WTC11 (cell line): ENCODE results near the gene TTC28. TPM values are rescaled to one million over a fixed set of nuclear protein-coding genes. Genes with fewer than 3 reads are reported as not detected.

ENCODE experiments used
- ATAC-seq: fragments of 200-7000 bp; cut with Tn5 transposase; 2 replicates; pipeline ENCODE4 v1.10.0; 2021; ENCODE audit warnings: mild to moderate bottlenecking, moderate library complexity
- CTCF ChIA-PET: fragments of 300-600 bp; sonication (Branson Sonifier 250); formaldehyde crosslinking; loops from one replicate; lab custom pipeline; 2021; ENCODE audit warnings: antibody characterized with exemption; lab: Charles Lee
- POLR2A ChIA-PET: fragments of 350-600 bp; sonication (Branson Sonifier 250); formaldehyde crosslinking; loops from one replicate; lab custom pipeline; 2021; ENCODE audit warnings: antibody characterized with exemption; lab: Charles Lee
- DNase-seq: peaks from one replicate; pipeline ENCODE4 v3.0.0; 2021; ENCODE audit warnings: low spot score
- H3K27ac Mint-ChIP-seq: 2 replicates; pipeline ENCODE4 v1.8.0; 2021; ENCODE audit warnings: mixed read lengths
- H3K27me3 Mint-ChIP-seq: 2 replicates; pipeline ENCODE4 v1.8.0; 2021; ENCODE audit warnings: low read depth, mild to moderate bottlenecking, moderate library complexity, mixed read lengths
- H3K36me3 Mint-ChIP-seq: 2 replicates; pipeline ENCODE4 v1.8.0; 2021; ENCODE audit warnings: mixed read lengths
- H3K4me1 Mint-ChIP-seq: 2 replicates; pipeline ENCODE4 v1.8.0; 2022; ENCODE audit warnings: mixed read lengths
- H3K4me3 Mint-ChIP-seq: 2 replicates; pipeline ENCODE4 v1.8.0; 2021; ENCODE audit warnings: mild to moderate bottlenecking, moderate library complexity, mixed read lengths
- H3K9me3 Mint-ChIP-seq: 2 replicates; pipeline ENCODE4 v1.8.0; 2021; ENCODE audit warnings: mixed read lengths
- ATF2 ChIP-seq: sonication (generic); formaldehyde crosslinking; IDR thresholded peaks from 2 replicates; pipeline ENCODE4 v1.8.1; 2022; ENCODE audit warnings: low read depth, missing genetic modification reagents, borderline replicate concordance
- CREM ChIP-seq: sonication (generic); formaldehyde crosslinking; IDR thresholded peaks from 2 replicates; pipeline ENCODE4 v1.8.1; 2022; ENCODE audit warnings: mild to moderate bottlenecking, missing genetic modification reagents, moderate library complexity
- CTCF ChIP-seq: fragments of 200-600 bp; IDR thresholded peaks from 2 replicates; pipeline ENCODE4 v1.8.0; 2022; ENCODE audit warnings: antibody characterized with exemption
- ELF4 ChIP-seq: sonication (generic); formaldehyde crosslinking; IDR thresholded peaks from 2 replicates; pipeline ENCODE4 v1.8.1; 2022; ENCODE audit warnings: low read depth, mild to moderate bottlenecking, moderate library complexity, missing genetic modification reagents
- EMX1 ChIP-seq: fragments of 250-450 bp; sonication (Bioruptor Pico); IDR thresholded peaks from 2 replicates; pipeline ENCODE4 v1.8.0; 2021; ENCODE audit warnings: mild to moderate bottlenecking
- JAZF1 ChIP-seq: fragments of 250-450 bp; sonication (Bioruptor Pico); IDR thresholded peaks from 2 replicates; pipeline ENCODE4 v1.9.0; 2021; ENCODE audit warnings: moderate library complexity, mild to moderate bottlenecking, inconsistent platforms
- PRRX2 ChIP-seq: fragments of 250-450 bp; sonication (Bioruptor Pico); IDR thresholded peaks from 2 replicates; pipeline ENCODE4 v1.8.0; 2021; ENCODE audit warnings: mild to moderate bottlenecking
- ZBTB21 ChIP-seq: sonication (generic); formaldehyde crosslinking; IDR thresholded peaks from 2 replicates; pipeline ENCODE4 v1.8.1; 2023; ENCODE audit warnings: mild to moderate bottlenecking, missing genetic modification reagents, borderline replicate concordance
- ZNF121 ChIP-seq: sonication (generic); formaldehyde crosslinking; IDR thresholded peaks from 2 replicates; pipeline ENCODE4 v1.8.0; 2023; ENCODE audit warnings: missing genetic modification reagents
- ZNF219 ChIP-seq: sonication (generic); formaldehyde crosslinking; IDR thresholded peaks from 2 replicates; pipeline ENCODE4 v1.8.0; 2023; ENCODE audit warnings: missing genetic modification reagents, mild to moderate bottlenecking, borderline replicate concordance
- ZNF263 ChIP-seq: sonication (generic); formaldehyde crosslinking; IDR thresholded peaks from 2 replicates; pipeline ENCODE4 v1.8.1; 2022; ENCODE audit warnings: low read depth, mild to moderate bottlenecking, moderate library complexity, missing genetic modification reagents
- ZNF396 ChIP-seq: fragments of 250-450 bp; sonication (Bioruptor Pico); IDR thresholded peaks from 2 replicates; pipeline ENCODE4 v1.8.0; 2021; ENCODE audit warnings: mild to moderate bottlenecking, moderate library complexity, borderline replicate concordance
- ZSCAN18 ChIP-seq: fragments of 250-450 bp; sonication (Bioruptor Pico); IDR thresholded peaks from 2 replicates; pipeline ENCODE4 v2.1.2; 2022; ENCODE audit warnings: mild to moderate bottlenecking, moderate library complexity
- total RNA-seq: library from RNA; stranded (reverse); gene quantifications from 3 replicates; pipeline ENCODE4 v1.2.3, GENCODE V29; 2021
- TF ChIP-seq, protein P1 (sequence below): sonication (generic); formaldehyde crosslinking; IDR thresholded peaks from 2 replicates; pipeline ENCODE4 v1.8.1; 2023; ENCODE audit warnings: mild to moderate bottlenecking, missing genetic modification reagents
- TF ChIP-seq, protein P2 (sequence below): sonication (generic); formaldehyde crosslinking; IDR thresholded peaks from 2 replicates; pipeline ENCODE4 v1.8.0; 2023; ENCODE audit warnings: missing genetic modification reagents, mild to moderate bottlenecking, borderline replicate concordance

The TTC28 gene
- total RNA-seq, 1 experiment from 2014 or later = 13.0 TPM

GRCh38 chr22:28019881-28020861 is 659.5 kb downstream of the TTC28 start:
- no peaks in the 10 kb centered on the region for H3K36me3 Mint-ChIP-seq
- no peak overlapping the region for H3K4me3 Mint-ChIP-seq
- peak overlapping the region; percentile 80 for H3K27ac Mint-ChIP-seq
- ChIA-PET CTCF (interaction anchor here (0.5 to 4.9 kb wide), 47 partner anchors 9 to 579 kb away, joined by 3 to 52 read pairs (median 4); partner anchors contain the start of gene PITPNB), POLR2A (interaction anchor here (0.5 to 1.1 kb wide), 4 partner anchors 423 to 828 kb away, joined by 3 read pairs; no protein-coding TSS in a partner anchor)
- no peaks in the 10 kb centered on the region for H3K9me3 Mint-ChIP-seq
- H3K4me1 Mint-ChIP-seq = peaks cover 8% of the 10 kb centered on the region
- ATAC-seq (peak; percentile 91), DNase-seq (peak; percentile 89)
- H3K27me3 Mint-ChIP-seq = no peaks in the 10 kb centered on the region
- TF ChIP-seq CTCF = peak; percentile 94
- TF ChIP-seq ZSCAN18 (CRISPR knock-in tag) = no peak

DNA sequence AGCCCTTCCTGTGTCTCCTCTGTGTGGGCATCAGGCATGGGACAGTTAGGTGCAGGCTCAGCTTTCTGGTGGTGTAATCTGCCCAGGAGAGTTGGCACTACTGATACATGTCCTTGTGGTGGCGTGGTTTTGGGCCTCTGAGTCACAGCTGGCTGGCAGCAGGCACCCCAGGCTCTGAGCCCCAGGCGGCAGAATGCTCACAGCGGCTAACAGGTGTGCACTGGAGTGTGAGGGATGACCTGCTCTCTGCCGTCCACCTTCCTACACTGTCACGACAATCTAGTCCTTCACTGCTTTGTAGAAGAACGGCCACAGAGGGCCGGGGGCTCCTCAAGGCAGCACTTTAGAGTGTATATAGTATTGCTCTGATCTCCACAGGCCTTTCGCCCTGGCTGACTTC is 660.3 kb downstream of the TTC28 start:
- H3K27me3 Mint-ChIP-seq = no peaks in the 10 kb centered on the region
- H3K36me3 Mint-ChIP-seq = no peaks in the 10 kb centered on the region
- ChIA-PET CTCF (interaction anchor here (0.7 to 4.9 kb wide), 16 partner anchors 10 to 485 kb away, joined by 3 to 52 read pairs (median 6); no protein-coding TSS in a partner anchor), POLR2A (interaction anchor here (0.6 kb wide), 1 partner anchor 829 kb away, joined by 3 read pairs; no protein-coding TSS in a partner anchor)
- ATAC-seq = no peak
- no peak for DNase-seq
- peaks cover 8% of the 10 kb centered on the region for H3K4me1 Mint-ChIP-seq
- H3K27ac Mint-ChIP-seq = no peak overlapping the region
- H3K4me3 Mint-ChIP-seq = no peak overlapping the region
- H3K9me3 Mint-ChIP-seq = no peaks in the 10 kb centered on the region
- TF ChIP-seq PRRX2 (no peak), ZNF121 (CRISPR knock-in tag) (no peak), CTCF (no peak), ATF2 (CRISPR knock-in tag) (no peak), EMX1 (no peak), ZNF219 (CRISPR knock-in tag) (no peak), CREM (CRISPR knock-in tag) (no peak), ZNF396 (CRISPR knock-in tag) (no peak), JAZF1 (CRISPR knock-in tag) (no peak), ZNF263 (no peak), ELF4 (CRISPR knock-in tag) (no peak), ZBTB21 (CRISPR knock-in tag) (no peak)
- TF ChIP-seq, protein P1, sequence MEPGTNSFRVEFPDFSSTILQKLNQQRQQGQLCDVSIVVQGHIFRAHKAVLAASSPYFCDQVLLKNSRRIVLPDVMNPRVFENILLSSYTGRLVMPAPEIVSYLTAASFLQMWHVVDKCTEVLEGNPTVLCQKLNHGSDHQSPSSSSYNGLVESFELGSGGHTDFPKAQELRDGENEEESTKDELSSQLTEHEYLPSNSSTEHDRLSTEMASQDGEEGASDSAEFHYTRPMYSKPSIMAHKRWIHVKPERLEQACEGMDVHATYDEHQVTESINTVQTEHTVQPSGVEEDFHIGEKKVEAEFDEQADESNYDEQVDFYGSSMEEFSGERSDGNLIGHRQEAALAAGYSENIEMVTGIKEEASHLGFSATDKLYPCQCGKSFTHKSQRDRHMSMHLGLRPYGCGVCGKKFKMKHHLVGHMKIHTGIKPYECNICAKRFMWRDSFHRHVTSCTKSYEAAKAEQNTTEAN = no peak
- TF ChIP-seq, protein P2, sequence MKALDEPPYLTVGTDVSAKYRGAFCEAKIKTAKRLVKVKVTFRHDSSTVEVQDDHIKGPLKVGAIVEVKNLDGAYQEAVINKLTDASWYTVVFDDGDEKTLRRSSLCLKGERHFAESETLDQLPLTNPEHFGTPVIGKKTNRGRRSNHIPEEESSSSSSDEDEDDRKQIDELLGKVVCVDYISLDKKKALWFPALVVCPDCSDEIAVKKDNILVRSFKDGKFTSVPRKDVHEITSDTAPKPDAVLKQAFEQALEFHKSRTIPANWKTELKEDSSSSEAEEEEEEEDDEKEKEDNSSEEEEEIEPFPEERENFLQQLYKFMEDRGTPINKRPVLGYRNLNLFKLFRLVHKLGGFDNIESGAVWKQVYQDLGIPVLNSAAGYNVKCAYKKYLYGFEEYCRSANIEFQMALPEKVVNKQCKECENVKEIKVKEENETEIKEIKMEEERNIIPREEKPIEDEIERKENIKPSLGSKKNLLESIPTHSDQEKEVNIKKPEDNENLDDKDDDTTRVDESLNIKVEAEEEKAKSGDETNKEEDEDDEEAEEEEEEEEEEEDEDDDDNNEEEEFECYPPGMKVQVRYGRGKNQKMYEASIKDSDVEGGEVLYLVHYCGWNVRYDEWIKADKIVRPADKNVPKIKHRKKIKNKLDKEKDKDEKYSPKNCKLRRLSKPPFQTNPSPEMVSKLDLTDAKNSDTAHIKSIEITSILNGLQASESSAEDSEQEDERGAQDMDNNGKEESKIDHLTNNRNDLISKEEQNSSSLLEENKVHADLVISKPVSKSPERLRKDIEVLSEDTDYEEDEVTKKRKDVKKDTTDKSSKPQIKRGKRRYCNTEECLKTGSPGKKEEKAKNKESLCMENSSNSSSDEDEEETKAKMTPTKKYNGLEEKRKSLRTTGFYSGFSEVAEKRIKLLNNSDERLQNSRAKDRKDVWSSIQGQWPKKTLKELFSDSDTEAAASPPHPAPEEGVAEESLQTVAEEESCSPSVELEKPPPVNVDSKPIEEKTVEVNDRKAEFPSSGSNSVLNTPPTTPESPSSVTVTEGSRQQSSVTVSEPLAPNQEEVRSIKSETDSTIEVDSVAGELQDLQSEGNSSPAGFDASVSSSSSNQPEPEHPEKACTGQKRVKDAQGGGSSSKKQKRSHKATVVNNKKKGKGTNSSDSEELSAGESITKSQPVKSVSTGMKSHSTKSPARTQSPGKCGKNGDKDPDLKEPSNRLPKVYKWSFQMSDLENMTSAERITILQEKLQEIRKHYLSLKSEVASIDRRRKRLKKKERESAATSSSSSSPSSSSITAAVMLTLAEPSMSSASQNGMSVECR (CRISPR knock-in tag) = no peak
